ENCODE results near the gene RBM38.

RBM38 gene

GRCh38 chr20:57409316-57409671, 18.1 kb downstream of the RBM38 start:
- H3K36me3 ChIP-seq: peaks cover 69% of the 10 kb centered on the region
- no peaks in the 10 kb centered on the region for H3K27me3 ChIP-seq
- no peak for TF ChIP-seq CTCF (IDR thresholded peaks at IDR 0.05)
- no peak overlapping the region for H3K4me3 ChIP-seq (ENCODE audit: low read depth in 1 of 2, low read length in 1 of 2)
- no peaks in the 10 kb centered on the region for H3K9me3 ChIP-seq
- H3K27ac ChIP-seq: peak overlapping the region; percentile 49
- peaks cover 10 to 13% of the 10 kb centered on the region in 2 experiments for H3K4me1 ChIP-seq (ENCODE audit: control insufficient read depth in 1 of 2, insufficient read depth in 1 of 2, low read depth in 1 of 2, low read length in 1 of 2)

GRCh38 chr20:57409672-57410397, 18.6 kb downstream of the RBM38 start:
- Histone ChIP-seq H3K27ac (peak overlapping the region; percentile 49), H3K36me3 (peaks cover 64% of the 10 kb centered on the region), H3K4me1 (ENCODE audit: control insufficient read depth in 1 of 2, insufficient read depth in 1 of 2, low read depth in 1 of 2, low read length in 1 of 2) (peaks cover 9 to 10% of the 10 kb centered on the region in 2 experiments)

GRCh38 chr20:57410398-57410920, 19.3 kb downstream of the RBM38 start:
- Histone ChIP-seq H3K4me1 (ENCODE audit: control insufficient read depth in 1 of 2, insufficient read depth in 1 of 2, low read depth in 1 of 2, low read length in 1 of 2) (peaks cover 5 to 12% of the 10 kb centered on the region in 2 experiments), H3K36me3 (peaks cover 58% of the 10 kb centered on the region), H3K27ac (peak overlapping the region; percentile 49)

More at GRCh38 chr20:57409672-57410397, 18.6 kb downstream of the RBM38 start:
- no peaks in the 10 kb centered on the region for H3K9me3 ChIP-seq
- no peaks in the 10 kb centered on the region for H3K27me3 ChIP-seq
- no peak for TF ChIP-seq CTCF (IDR thresholded peaks at IDR 0.05)
- no peak overlapping the region for H3K4me3 ChIP-seq (ENCODE audit: low read depth in 1 of 2, low read length in 1 of 2)

GRCh38 chr20:57410924-57411323, 19.7 kb downstream of the RBM38 start:
- Histone ChIP-seq H3K27ac (no peak overlapping the region), H3K27me3 (no peaks in the 10 kb centered on the region), H3K9me3 (no peaks in the 10 kb centered on the region), H3K36me3 (peaks cover 53% of the 10 kb centered on the region), H3K4me1 (ENCODE audit: control insufficient read depth in 1 of 2, insufficient read depth in 1 of 2, low read depth in 1 of 2, low read length in 1 of 2) (peaks cover 3 to 12% of the 10 kb centered on the region in 2 experiments), H3K4me3 (ENCODE audit: low read depth in 1 of 2, low read length in 1 of 2) (no peak overlapping the region)
- no peak for TF ChIP-seq CTCF (IDR thresholded peaks at IDR 0.05)

More at GRCh38 chr20:57410398-57410920, 19.3 kb downstream of the RBM38 start:
- TF ChIP-seq CTCF (IDR thresholded peaks at IDR 0.05): no peak
- no peak overlapping the region for H3K4me3 ChIP-seq (ENCODE audit: low read depth in 1 of 2, low read length in 1 of 2)
- H3K27me3 ChIP-seq: no peaks in the 10 kb centered on the region
- no peaks in the 10 kb centered on the region for H3K9me3 ChIP-seq

- no peak overlapping the region for H3K27ac ChIP-seq
- H3K4me1 ChIP-seq (ENCODE audit: control insufficient read depth in 1 of 2, insufficient read depth in 1 of 2, low read depth in 1 of 2, low read length in 1 of 2): peaks cover 3 to 12% of the 10 kb centered on the region in 2 experiments
- no peaks in the 10 kb centered on the region for H3K9me3 ChIP-seq
- H3K36me3 ChIP-seq: peaks cover 46% of the 10 kb centered on the region
- H3K4me3 ChIP-seq (ENCODE audit: low read depth in 1 of 2, low read length in 1 of 2): no peak overlapping the region
- no peaks in the 10 kb centered on the region for H3K27me3 ChIP-seq
- TF ChIP-seq CTCF (IDR thresholded peaks at IDR 0.05): no peak
These were observed 20.4 kb downstream of the RBM38 start for GRCh38 chr20:57411406-57412283.

All from neutrophil (primary cell).